BLaER1 treated with 17β-estradiol and CSF1 and Interleukin-3, amounts not matched to agents 10 nM and 100 nM (cell line): Measurements from ENCODE around the gene MDFI.

Source experiments
- H3K27ac ChIP-seq, 11 experiments: shearing (Covaris generic); formaldehyde crosslinking; 2 replicates each; pipeline ENCODE4 v1.8.1; 2022
- H3K27me3 ChIP-seq, 11 experiments: shearing (Covaris generic); formaldehyde crosslinking; 2 replicates each; pipeline ENCODE4 v1.8.1; 2022
- H3K36me3 ChIP-seq, 11 experiments: shearing (Covaris generic); formaldehyde crosslinking; 2 replicates each; pipeline ENCODE4 v1.8.1; 2022
- H3K4me1 ChIP-seq, 10 experiments: shearing (Covaris generic); formaldehyde crosslinking; 2 replicates each; pipeline ENCODE4 v1.8.1; 2022
- H3K4me2 ChIP-seq, 11 experiments: shearing (Covaris generic); formaldehyde crosslinking; 2 replicates each; pipeline ENCODE4 v1.8.1; 2022
- H3K4me3 ChIP-seq, 10 experiments: shearing (Covaris generic); formaldehyde crosslinking; 2 replicates each; pipeline ENCODE4 v1.8.1; 2022
- H3K9ac ChIP-seq, 11 experiments: shearing (Covaris generic); formaldehyde crosslinking; 2 replicates each; pipeline ENCODE4 v1.8.1; 2022
- H3K9me3 ChIP-seq, 11 experiments: shearing (Covaris generic); formaldehyde crosslinking; replicated peaks in 1 of 11; 2 replicates each; pipeline ENCODE4 v1.8.1; 2022
- H4K20me1 ChIP-seq, 11 experiments: shearing (Covaris generic); formaldehyde crosslinking; 2 replicates each; pipeline ENCODE4 v1.8.1; 2022
- Cebpa-rat ChIP-seq, 11 experiments: shearing (Covaris generic); IDR thresholded peaks; 2 replicates each; pipeline ENCODE4 v1.8.1; 2022

MDFI gene

DNA sequence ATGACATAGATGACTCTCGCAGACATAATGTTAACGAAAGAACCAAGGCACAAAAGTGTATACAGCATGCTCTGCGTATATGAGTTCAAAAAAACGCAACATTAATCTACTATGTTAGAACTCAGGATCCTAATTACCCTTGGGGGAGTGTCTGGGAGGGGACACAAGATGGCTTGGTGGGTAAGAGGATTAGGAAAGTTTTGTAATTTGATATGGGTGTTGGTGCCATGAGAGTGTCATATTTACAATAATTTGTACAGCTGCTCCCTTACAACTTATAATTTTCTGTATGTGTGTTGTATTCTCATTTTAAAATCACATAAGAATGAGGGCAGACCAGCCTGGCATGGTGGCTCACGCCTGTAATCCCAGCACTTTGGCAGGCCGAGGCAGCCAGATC is 58.5 kb downstream of the MDFI start:
- H3K4me1 ChIP-seq: peaks cover 67 to 80% (median 70%) of the 10 kb centered on the region in 10 experiments
- H3K4me2 ChIP-seq: no peak overlapping the region
- no peaks in the 10 kb centered on the region for H3K9me3 ChIP-seq
- no peak overlapping the region for H3K27ac ChIP-seq
- H3K27me3 ChIP-seq: no peaks in the 10 kb centered on the region
- TF ChIP-seq Cebpa-rat (IDR thresholded peaks at IDR 0.05): no peak
- no peak overlapping the region for H3K9ac ChIP-seq
- peaks cover 13 to 93% (median 61%) of the 10 kb centered on the region in 11 experiments; a peak in 20 of 22 replicates for H4K20me1 ChIP-seq
- H3K36me3 ChIP-seq: peaks cover 27 to 59% (median 49%) of the 10 kb centered on the region in 11 experiments
- H3K4me3 ChIP-seq: no peak overlapping the region

DNA sequence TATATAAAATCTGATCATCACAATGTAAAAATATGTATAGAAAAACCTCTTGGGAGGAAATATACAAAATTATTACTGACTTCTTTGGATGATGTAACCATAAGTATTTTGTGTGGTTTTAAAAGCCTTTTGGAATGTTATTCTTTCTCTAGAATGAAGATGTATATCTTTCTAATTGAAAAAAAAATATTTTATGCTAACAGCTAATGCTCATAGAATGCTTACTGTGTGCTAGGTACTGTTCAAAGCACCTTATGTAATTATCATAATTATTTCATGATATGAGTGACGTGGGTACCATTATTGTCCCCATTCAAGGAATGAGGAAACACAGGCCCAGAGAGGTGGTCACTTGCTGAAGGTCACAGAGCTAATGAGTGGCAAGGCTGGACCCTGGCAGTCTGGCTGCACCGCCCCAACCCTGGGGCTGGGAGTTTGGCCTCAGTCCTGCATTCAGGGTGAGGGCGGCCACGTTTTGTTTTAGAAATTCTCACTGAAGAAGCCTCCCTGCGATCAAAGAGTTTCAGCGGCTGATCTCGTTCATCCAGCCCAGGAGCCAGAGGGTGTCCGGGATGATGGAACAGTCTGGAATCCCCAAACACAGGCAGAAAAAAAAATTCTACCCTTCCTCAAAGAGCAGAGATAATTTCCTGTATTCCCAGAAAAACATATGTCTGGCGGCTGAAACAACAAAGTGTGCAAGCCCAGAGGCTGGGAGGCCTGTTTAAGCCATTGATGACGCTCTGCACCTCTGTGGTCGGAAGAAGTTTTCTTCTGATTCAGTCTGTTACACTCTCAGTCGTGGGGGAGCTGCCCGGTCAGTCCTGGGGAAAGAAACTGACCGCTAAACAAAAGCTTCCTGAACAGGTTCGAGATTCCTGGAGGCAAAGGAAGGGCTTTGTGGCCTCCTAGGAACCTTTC is 59.9 kb downstream of the MDFI start:
- H3K36me3 ChIP-seq: peaks cover 26 to 62% (median 47%) of the 10 kb centered on the region in 11 experiments
- peak overlapping the region in 2 of 10 experiments; percentile 4 to 14; a peak in 1 of 20 replicates for H3K4me3 ChIP-seq
- peaks cover 5 to 92% (median 48%) of the 10 kb centered on the region in 11 experiments; a peak in 20 of 22 replicates for H4K20me1 ChIP-seq
- no peaks in the 10 kb centered on the region for H3K27me3 ChIP-seq
- H3K9ac ChIP-seq: peak overlapping the region in 10 of 11 experiments; percentile 4 to 57 (median 36); a peak in 13 of 22 replicates
- peaks cover 80 to 94% (median 84%) of the 10 kb centered on the region in 10 experiments for H3K4me1 ChIP-seq
- H3K9me3 ChIP-seq: no peaks in the 10 kb centered on the region
- no peak for TF ChIP-seq Cebpa-rat (IDR thresholded peaks at IDR 0.05)
- peak overlapping the region; percentile 38 to 100 (median 96) for H3K4me2 ChIP-seq
- H3K27ac ChIP-seq: peak overlapping the region in 8 of 11 experiments; percentile 34 to 98 (median 48); a peak in 15 of 22 replicates

DNA sequence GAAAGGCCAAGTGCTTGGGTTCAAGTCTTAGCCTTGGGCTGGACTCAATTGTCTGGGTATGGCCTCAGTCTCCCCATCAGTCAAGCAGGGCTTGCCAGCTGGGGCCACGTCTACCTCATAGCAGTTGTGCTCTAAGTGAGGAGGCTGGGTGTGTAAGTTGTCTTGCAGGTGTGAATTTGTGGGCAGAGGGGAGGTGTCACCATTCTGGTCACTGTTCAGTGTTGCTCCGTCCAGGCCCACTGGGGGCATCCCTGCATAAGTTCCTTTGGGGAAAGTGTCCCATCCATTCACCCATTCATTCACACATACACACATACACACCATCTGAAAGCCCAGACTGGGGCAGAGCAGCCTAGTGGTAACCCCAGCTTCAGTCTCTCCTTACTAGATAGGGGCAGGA is 60.8 kb downstream of the MDFI start:
- H3K4me2 ChIP-seq: peak overlapping the region; percentile 38 to 100 (median 96)
- H3K9me3 ChIP-seq: no peaks in the 10 kb centered on the region
- peaks cover 83 to 95% (median 87%) of the 10 kb centered on the region in 10 experiments for H3K4me1 ChIP-seq
- H3K27ac ChIP-seq: peak overlapping the region in 8 of 11 experiments; percentile 34 to 98 (median 48); a peak in 14 of 22 replicates
- peaks cover 26 to 69% (median 51%) of the 10 kb centered on the region in 11 experiments for H3K36me3 ChIP-seq
- H3K9ac ChIP-seq: peak overlapping the region in 7 of 11 experiments; percentile 4 to 57 (median 50); a peak in 11 of 22 replicates
- H3K4me3 ChIP-seq: no peak overlapping the region
- H4K20me1 ChIP-seq: peaks cover 0 to 92% (median 41%) of the 10 kb centered on the region in 11 experiments; a peak in 19 of 22 replicates
- H3K27me3 ChIP-seq: no peaks in the 10 kb centered on the region
- TF ChIP-seq Cebpa-rat (IDR thresholded peaks at IDR 0.05): no peak

DNA sequence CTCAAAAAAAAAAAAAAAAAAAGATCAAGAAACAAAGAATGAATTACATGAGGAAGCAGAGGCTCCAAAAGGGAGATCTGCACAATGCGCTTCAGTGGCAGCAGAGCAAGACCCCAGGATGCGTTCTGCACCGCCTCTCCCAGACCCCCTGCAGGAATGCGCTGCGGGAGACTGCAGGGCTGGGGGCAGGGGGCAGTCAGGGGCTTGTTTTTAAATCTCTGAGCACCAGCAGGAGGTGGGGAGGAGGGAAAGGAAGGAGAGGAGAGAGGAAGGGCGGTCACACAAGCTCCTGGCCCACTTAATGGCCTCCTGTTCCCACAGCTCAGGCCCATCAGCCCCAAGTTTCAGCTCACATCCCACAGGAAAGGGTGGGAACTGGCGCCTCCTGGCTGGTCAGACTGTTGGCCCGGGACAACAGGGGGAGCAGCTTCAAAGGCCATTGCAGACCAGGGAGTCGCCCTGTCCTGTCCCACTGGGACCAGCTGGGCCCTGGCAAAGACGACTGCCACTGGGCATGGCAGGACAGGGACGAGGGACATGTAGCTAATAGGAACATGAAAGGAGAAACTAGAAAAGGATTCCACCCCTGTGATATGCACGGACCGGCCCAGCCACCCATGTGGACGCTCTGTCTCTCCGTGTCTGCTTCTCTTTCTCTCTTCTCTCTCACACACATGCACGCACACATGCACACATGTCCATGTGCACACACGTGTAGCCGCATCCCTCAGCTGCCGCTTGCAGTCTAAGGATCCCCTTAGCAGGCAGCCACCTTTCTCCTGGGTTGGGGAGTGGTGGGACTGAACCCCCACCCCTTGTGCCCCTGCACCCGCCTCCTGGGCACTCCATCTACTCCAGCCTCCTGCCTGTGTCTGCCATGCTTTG is 62.4 kb downstream of the MDFI start:
- Histone ChIP-seq H3K4me3 (peak overlapping the region in 9 of 10 experiments; percentile 14 to 56 (median 45); a peak in 14 of 20 replicates), H3K9ac (peak overlapping the region; percentile 25 to 92 (median 73); a peak in 20 of 22 replicates), H4K20me1 (peaks cover 0 to 75% (median 27%) of the 10 kb centered on the region in 11 experiments; a peak in 17 of 22 replicates), H3K4me1 (peaks cover 83 to 96% (median 88%) of the 10 kb centered on the region in 10 experiments), H3K36me3 (peaks cover 26 to 67% (median 49%) of the 10 kb centered on the region in 11 experiments), H3K27ac (peak overlapping the region in 9 of 11 experiments; percentile 53 to 99 (median 96); a peak in 17 of 22 replicates), H3K4me2 (peak overlapping the region; percentile 89 to 100 (median 98)), H3K9me3 (no peaks in the 10 kb centered on the region), H3K27me3 (no peaks in the 10 kb centered on the region)
- no peak for TF ChIP-seq Cebpa-rat (IDR thresholded peaks at IDR 0.05)

DNA sequence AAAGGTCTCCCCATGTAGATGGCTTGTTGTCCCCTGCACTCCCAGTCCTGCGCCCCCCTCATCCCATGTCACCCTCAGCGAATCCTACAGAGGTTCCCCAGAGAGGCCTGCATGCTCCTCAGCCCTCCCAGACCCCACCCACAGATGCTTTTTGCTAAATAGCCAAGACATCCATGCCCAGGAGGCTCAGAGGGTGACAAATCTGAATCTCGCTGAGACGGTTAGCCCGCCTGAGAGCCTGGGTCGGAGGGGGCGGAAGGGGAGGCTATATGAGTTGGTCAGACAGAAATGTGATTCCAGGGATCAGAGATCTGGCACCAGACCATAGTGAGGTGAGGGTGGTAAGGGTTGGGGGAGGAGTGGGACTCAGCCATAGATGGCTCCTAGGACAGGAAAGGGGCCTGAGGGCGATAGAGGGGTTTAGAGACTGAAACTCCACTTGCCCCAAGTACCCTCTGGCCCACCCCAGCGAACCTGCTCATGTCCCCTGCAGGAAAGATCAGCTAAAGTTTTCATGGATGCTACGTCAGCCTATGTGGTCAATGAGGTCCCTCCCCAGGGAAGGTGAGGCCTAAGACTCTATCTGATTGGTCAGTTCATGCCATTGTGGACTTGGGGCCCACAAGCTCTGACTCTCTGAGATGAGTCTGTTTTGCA is 63.9 kb downstream of the MDFI start:
- Histone ChIP-seq H3K9me3 (no peaks in the 10 kb centered on the region), H3K9ac (peak overlapping the region; percentile 21 to 94 (median 90); a peak in 17 of 22 replicates), H3K4me3 (peak overlapping the region in 2 of 10 experiments; percentile 70 to 71; a peak in 3 of 20 replicates), H3K36me3 (peaks cover 20 to 56% (median 40%) of the 10 kb centered on the region in 11 experiments), H3K4me2 (peak overlapping the region; percentile 89 to 100 (median 98)), H3K4me1 (peaks cover 88 to 97% (median 93%) of the 10 kb centered on the region in 10 experiments), H4K20me1 (peaks cover 0 to 63% (median 22%) of the 10 kb centered on the region in 11 experiments; a peak in 14 of 22 replicates), H3K27me3 (no peaks in the 10 kb centered on the region), H3K27ac (peak overlapping the region in 9 of 11 experiments; percentile 25 to 99 (median 96); a peak in 17 of 22 replicates)
- no peak for TF ChIP-seq Cebpa-rat (IDR thresholded peaks at IDR 0.05)

DNA sequence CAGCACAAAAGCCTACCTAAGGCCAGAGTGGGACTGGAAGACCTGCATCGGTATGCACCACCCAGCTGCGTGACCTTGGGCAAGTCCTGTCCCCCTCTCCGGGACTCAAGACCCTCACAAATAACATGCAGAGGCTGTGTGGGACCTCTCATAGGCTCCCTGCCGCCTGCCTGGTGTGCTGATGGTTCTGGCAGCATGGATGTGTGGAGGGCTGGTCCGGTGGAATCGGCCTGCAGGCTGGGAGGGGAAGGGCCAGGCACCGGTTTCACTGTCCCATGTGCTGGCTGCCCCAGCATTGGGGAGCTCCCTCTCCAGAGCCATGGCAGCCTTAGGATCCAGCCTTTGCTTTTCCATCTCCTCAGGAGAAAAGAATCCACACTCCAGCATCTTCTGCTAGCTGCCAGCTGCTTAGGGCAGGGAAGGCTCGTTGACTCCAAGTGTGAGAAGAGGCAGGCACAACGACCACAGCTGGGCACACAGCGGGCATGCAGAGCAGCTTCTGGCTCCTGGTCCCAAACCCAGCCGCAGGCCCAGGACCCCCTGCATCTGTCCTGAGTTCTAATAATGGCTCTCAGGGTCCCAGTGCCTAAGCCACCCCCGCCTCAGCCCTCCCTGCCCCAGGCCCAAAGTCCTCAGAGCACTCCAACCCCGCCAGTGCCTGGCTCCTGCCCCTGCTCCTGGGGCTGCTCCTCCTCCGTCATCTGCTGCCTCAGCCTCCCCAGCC is 64.7 kb downstream of the MDFI start:
- H3K4me3 ChIP-seq: peak overlapping the region in 3 of 10 experiments; percentile 68 to 71 (median 70); a peak in 6 of 20 replicates
- TF ChIP-seq Cebpa-rat (IDR thresholded peaks at IDR 0.05): no peak
- H3K27me3 ChIP-seq: no peaks in the 10 kb centered on the region
- H3K27ac ChIP-seq: peak overlapping the region in 9 of 11 experiments; percentile 25 to 99 (median 96); a peak in 17 of 22 replicates
- no peaks in the 10 kb centered on the region for H3K9me3 ChIP-seq
- H3K36me3 ChIP-seq: peaks cover 20 to 55% (median 36%) of the 10 kb centered on the region in 11 experiments
- H3K4me1 ChIP-seq: peaks cover 94 to 97% (median 96%) of the 10 kb centered on the region in 10 experiments
- H4K20me1 ChIP-seq: peaks cover 0 to 58% (median 22%) of the 10 kb centered on the region in 11 experiments; a peak in 14 of 22 replicates
- H3K4me2 ChIP-seq: peak overlapping the region; percentile 89 to 100 (median 98)
- H3K9ac ChIP-seq: peak overlapping the region; percentile 31 to 94 (median 90); a peak in 20 of 22 replicates
